ENCODE results near the gene KRTAP5-10.

Gene KRTAP5-10

GRCh38 chr11:71544525-71545214 lies 20.7 kb upstream of the KRTAP5-10 start:
- TF ChIP-seq, protein P1, sequence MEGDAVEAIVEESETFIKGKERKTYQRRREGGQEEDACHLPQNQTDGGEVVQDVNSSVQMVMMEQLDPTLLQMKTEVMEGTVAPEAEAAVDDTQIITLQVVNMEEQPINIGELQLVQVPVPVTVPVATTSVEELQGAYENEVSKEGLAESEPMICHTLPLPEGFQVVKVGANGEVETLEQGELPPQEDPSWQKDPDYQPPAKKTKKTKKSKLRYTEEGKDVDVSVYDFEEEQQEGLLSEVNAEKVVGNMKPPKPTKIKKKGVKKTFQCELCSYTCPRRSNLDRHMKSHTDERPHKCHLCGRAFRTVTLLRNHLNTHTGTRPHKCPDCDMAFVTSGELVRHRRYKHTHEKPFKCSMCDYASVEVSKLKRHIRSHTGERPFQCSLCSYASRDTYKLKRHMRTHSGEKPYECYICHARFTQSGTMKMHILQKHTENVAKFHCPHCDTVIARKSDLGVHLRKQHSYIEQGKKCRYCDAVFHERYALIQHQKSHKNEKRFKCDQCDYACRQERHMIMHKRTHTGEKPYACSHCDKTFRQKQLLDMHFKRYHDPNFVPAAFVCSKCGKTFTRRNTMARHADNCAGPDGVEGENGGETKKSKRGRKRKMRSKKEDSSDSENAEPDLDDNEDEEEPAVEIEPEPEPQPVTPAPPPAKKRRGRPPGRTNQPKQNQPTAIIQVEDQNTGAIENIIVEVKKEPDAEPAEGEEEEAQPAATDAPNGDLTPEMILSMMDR (IDR thresholded peaks at IDR 0.05; ENCODE audit: low read depth, low read length, missing control alignments): no peak
- no peak for DNase-seq (ENCODE audit: extremely low read depth, low read depth)
- H3K4me3 ChIP-seq (replicated peaks; ENCODE audit: low read depth, low read length): no peak overlapping the region

- TF ChIP-seq, protein P1 (IDR thresholded peaks at IDR 0.05; ENCODE audit: low read depth, low read length, missing control alignments): no peak
- DNase-seq (ENCODE audit: extremely low read depth, low read depth): no peak
- no peak overlapping the region for H3K4me3 ChIP-seq (replicated peaks; ENCODE audit: low read depth, low read length)
Observed at GRCh38 chr11:71545405-71545966, 19.9 kb upstream of the KRTAP5-10 start.

GRCh38 chr11:71548120-71548519 lies 17.2 kb upstream of the KRTAP5-10 start, which contains the start of gene KRTAP5-9:
Gene KRTAP5-9, plus strand, starts transcription at chr11:71548420. Its CDS starts 238 bp downstream, at chr11:71548658.
- TF ChIP-seq, protein P1 (IDR thresholded peaks at IDR 0.05; ENCODE audit: low read depth, low read length, missing control alignments): no peak
- no peak for DNase-seq (ENCODE audit: extremely low read depth, low read depth)
- H3K4me3 ChIP-seq (replicated peaks; ENCODE audit: low read depth, low read length): no peak within 1 kb of the TSS

DNA sequence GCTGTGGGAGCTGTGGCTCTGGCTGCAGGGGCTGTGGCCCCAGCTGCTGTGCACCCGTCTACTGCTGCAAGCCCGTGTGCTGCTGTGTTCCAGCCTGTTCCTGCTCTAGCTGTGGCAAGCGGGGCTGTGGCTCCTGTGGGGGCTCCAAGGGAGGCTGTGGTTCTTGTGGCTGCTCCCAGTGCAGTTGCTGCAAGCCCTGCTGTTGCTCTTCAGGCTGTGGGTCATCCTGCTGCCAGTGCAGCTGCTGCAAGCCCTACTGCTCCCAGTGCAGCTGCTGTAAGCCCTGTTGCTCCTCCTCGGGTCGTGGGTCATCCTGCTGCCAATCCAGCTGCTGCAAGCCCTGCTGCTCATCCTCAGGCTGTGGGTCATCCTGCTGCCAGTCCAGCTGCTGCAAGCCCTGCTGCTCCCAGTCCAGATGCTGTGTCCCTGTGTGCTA lies 16.6 kb upstream of the KRTAP5-10 start:
- no peak for DNase-seq (ENCODE audit: extremely low read depth, low read depth)
- TF ChIP-seq, protein P1 (IDR thresholded peaks at IDR 0.05; ENCODE audit: low read depth, low read length, missing control alignments): no peak
- no peak overlapping the region for H3K4me3 ChIP-seq (replicated peaks; ENCODE audit: low read depth, low read length)

GRCh38 chr11:71551711-71552110 lies 13.7 kb upstream of the KRTAP5-10 start:
- TF ChIP-seq, protein P1 (IDR thresholded peaks at IDR 0.05; ENCODE audit: low read depth, low read length, missing control alignments): no peak
- DNase-seq (ENCODE audit: extremely low read depth, low read depth): no peak
- no peak overlapping the region for H3K4me3 ChIP-seq (replicated peaks; ENCODE audit: low read depth, low read length)

GRCh38 chr11:71554996-71555395 lies 10.4 kb upstream of the KRTAP5-10 start:
- no peak for DNase-seq (ENCODE audit: extremely low read depth, low read depth)
- no peak overlapping the region for H3K4me3 ChIP-seq (replicated peaks; ENCODE audit: low read depth, low read length)
- TF ChIP-seq, protein P1 (IDR thresholded peaks at IDR 0.05; ENCODE audit: low read depth, low read length, missing control alignments): no peak

Data from HFF-Myc (cell line).